Limb (tissue), 2 donors: ENCODE data around the gene TCL1A.
"Not testable (repeated sequence)": the region's sequence is repeated elsewhere in the genome, so short reads cannot be mapped to it uniquely, and the experiment has no call there.

Source experiments
- DNase-seq, 2 donors: peaks; one replicate each; pipeline ENCODE4 v3.0.0-alpha.2; 2016; ENCODE audit errors: extremely low spot score in 2 of 2

TCL1A gene

GRCh38 chr14:95713596-95714371 lies at the start of gene TCL1A:
TSS of gene TCL1A (minus strand) at chr14:95714125. CDS start at chr14:95714066, 59 bp downstream.
- no peak for DNase-seq

GRCh38 chr14:95763032-95763431 lies 49.1 kb upstream of the TCL1A start:
- not testable (repeated sequence) for DNase-seq

- DNase-seq: no peak
Measured at GRCh38 chr14:95761436-95761835, 47.5 kb upstream of the TCL1A start.

- no peak for DNase-seq
Measured at GRCh38 chr14:95760596-95760995, 46.7 kb upstream of the TCL1A start.

- no peak for DNase-seq
Measured at GRCh38 chr14:95759941-95760340, 46.0 kb upstream of the TCL1A start.

GRCh38 chr14:95758331-95758730 lies 44.4 kb upstream of the TCL1A start:
- DNase-seq: no peak

GRCh38 chr14:95756751-95757150 lies 42.8 kb upstream of the TCL1A start:
- no peak for DNase-seq

GRCh38 chr14:95756127-95756526 lies 42.2 kb upstream of the TCL1A start:
- DNase-seq: no peak

GRCh38 chr14:95741781-95742180 lies 27.9 kb upstream of the TCL1A start:
- no peak for DNase-seq

- DNase-seq: no peak
Measured at GRCh38 chr14:95741038-95741490, 27.1 kb upstream of the TCL1A start.

GRCh38 chr14:95739356-95739755 lies 25.4 kb upstream of the TCL1A start:
- no peak for DNase-seq

GRCh38 chr14:95733212-95733611 lies 19.3 kb upstream of the TCL1A start:
- DNase-seq: no peak

GRCh38 chr14:95730126-95730525 lies 16.2 kb upstream of the TCL1A start:
- no peak for DNase-seq

GRCh38 chr14:95729402-95730028 lies 15.6 kb upstream of the TCL1A start:
- DNase-seq: not testable (repeated sequence)

GRCh38 chr14:95727056-95727700 lies 13.3 kb upstream of the TCL1A start:
- no peak for DNase-seq

GRCh38 chr14:95725685-95726336 lies 11.9 kb upstream of the TCL1A start:
- no peak for DNase-seq

- no peak for DNase-seq
Measured at GRCh38 chr14:95722525-95723190, 8.7 kb upstream of the TCL1A start.

- DNase-seq: no peak
Measured at GRCh38 chr14:95712398-95712797, 1.5 kb downstream of the TCL1A start.

GRCh38 chr14:95711476-95712176 lies 2.3 kb downstream of the TCL1A start:
- DNase-seq: no peak

GRCh38 chr14:95710106-95710505 lies 3.8 kb downstream of the TCL1A start:
- no peak for DNase-seq

GRCh38 chr14:95707327-95707726 lies 6.6 kb downstream of the TCL1A start:
- no peak for DNase-seq
